Hepatocyte (in vitro differentiated cells): ENCODE measurements around the gene MAPKAP1. TPM values are rescaled to one million over a fixed set of nuclear protein-coding genes. Genes with fewer than 3 reads are reported as not detected.

Experiments used
- DNase-seq: peaks from one replicate; pipeline ENCODE4 v3.0.0-alpha.2; 2016; ENCODE audit warnings: low spot score
- H2AFZ ChIP-seq: fragments of 200-600 bp; sonication (generic); 2 replicates; pipeline ENCODE4 v1.6.0; 2016; ENCODE audit warnings: antibody characterized with exemption, mild to moderate bottlenecking
- H3K27ac ChIP-seq: fragments of 200-600 bp; sonication (generic); 2 replicates; pipeline ENCODE4 v1.5.1; 2016; ENCODE audit warnings: mild to moderate bottlenecking
- H3K27me3 ChIP-seq: fragments of 200-600 bp; sonication (generic); 2 replicates; pipeline ENCODE4 v1.6.1; 2016
- H3K36me3 ChIP-seq: fragments of 200-600 bp; sonication (generic); replicated peaks from 2 replicates; pipeline ENCODE4 v1.5.1; 2016; ENCODE audit warnings: low read depth; ENCODE audit not compliant: insufficient read depth
- H3K4me1 ChIP-seq: fragments of 200-600 bp; sonication (generic); 2 replicates; pipeline ENCODE4 v1.5.1; 2016; ENCODE audit warnings: mild to moderate bottlenecking, moderate library complexity; ENCODE audit not compliant: insufficient read depth
- H3K4me2 ChIP-seq: fragments of 200-600 bp; sonication (generic); 2 replicates; pipeline ENCODE4 v1.6.0; 2016
- H3K4me3 ChIP-seq: fragments of 200-600 bp; sonication (generic); 2 replicates; pipeline ENCODE4 v1.5.1; 2016; ENCODE audit warnings: mild to moderate bottlenecking
- H3K79me2 ChIP-seq: fragments of 200-600 bp; sonication (generic); 2 replicates; pipeline ENCODE4 v1.6.0; 2017; ENCODE audit warnings: mild to moderate bottlenecking
- H3K9me2 ChIP-seq: fragments of 200-600 bp; sonication (generic); replicated peaks from 2 replicates; pipeline ENCODE4 v1.6.0; 2017; ENCODE audit warnings: mild to moderate bottlenecking; ENCODE audit not compliant: insufficient read depth
- H3K9me3 ChIP-seq: fragments of 200-600 bp; sonication (generic); 2 replicates; pipeline ENCODE4 v1.5.1; 2016; ENCODE audit warnings: low read depth, mild to moderate bottlenecking
- H4K20me1 ChIP-seq: fragments of 200-600 bp; sonication (generic); 2 replicates; pipeline ENCODE4 v1.6.0; 2016; ENCODE audit warnings: mild to moderate bottlenecking; ENCODE audit not compliant: insufficient read depth, poor library complexity, severe bottlenecking
- WGBS: methylation state at CpG from one replicate; pipeline ENCODE4 v1.1.6; 2016; ENCODE audit warnings: low lambda C conversion rate; ENCODE audit errors: missing lambda C conversion rate; 5-methylcytosine and 5-hydroxymethylcytosine counted together
- polyA plus RNA-seq: library from polyadenylated mRNA; unstranded; fragments of >200 nt; fragmentation: Nextera tagmentation; extraction: Ambion mirVana; gene quantifications from 2 replicates; pipeline ENCODE4 v1.2.1, GENCODE V29; 2016
- small RNA-seq: library from RNA; depleted of rRNA; stranded (forward); fragments of <200 nt; gene quantifications from one replicate; pipeline ENCODE3, GENCODE V24; 2014
- total RNA-seq: library from RNA; depleted of rRNA; stranded (reverse); fragments of >200 nt; gene quantifications from 2 replicates; pipeline ENCODE4 v1.2.3, GENCODE V29; 2014
- TF ChIP-seq, protein P1 (sequence below): fragments of 200-600 bp; sonication (generic); IDR thresholded peaks from 2 replicates; pipeline ENCODE4 v1.5.1; 2016; ENCODE audit warnings: antibody characterized with exemption, mild to moderate bottlenecking; ENCODE audit not compliant: poor library complexity

MAPKAP1 gene
- total and polyA plus RNA-seq, 2 experiments from 2014 or later, result 74.5 to 79.4 TPM

DNA sequence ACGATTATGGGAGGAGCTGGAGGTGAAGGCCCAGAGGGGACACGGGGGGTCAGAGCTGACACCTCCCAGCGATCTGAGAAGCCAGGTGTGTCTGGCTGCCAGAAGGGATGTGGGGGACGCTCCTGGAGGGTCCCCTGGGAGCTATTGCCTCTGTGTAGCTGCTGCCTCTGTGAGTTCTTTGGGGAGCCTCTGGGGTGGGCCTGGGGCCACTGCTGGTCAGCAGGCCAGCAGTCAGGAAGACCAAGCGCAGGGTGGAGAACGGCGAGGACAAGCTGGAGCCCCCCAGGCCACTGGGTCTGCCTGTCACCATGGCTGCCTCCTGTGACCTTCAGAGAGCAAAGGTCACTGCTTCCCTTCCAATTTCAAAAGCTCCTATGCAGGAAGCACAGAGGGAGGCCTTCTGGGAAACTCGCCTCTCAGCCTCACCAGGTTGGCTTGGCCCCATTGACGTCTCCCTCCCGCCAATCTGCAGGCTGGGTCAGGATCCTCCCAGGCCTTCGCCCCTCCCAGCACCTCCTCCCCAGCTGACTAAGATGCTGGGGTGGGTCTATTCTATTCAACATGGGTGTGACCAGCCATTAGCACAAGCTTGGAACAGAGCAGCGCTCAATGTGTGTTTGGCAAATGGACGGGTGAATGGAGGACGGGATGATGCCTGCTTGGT is 319.0 kb downstream of the MAPKAP1 start:
- 94% methylated on average over 14 of the region's 14 CpGs for WGBS
- H3K36me3 ChIP-seq, result no peaks in the 10 kb centered on the region
- no peak overlapping the region for H2AFZ ChIP-seq
- H3K4me2 ChIP-seq, result no peak overlapping the region
- no peaks in the 10 kb centered on the region for H3K9me2 ChIP-seq
- H4K20me1 ChIP-seq, result no peaks in the 10 kb centered on the region
- H3K79me2 ChIP-seq, result no peaks in the 10 kb centered on the region
- DNase-seq, result no peak
- H3K9me3 ChIP-seq, result no peaks in the 10 kb centered on the region
- H3K4me3 ChIP-seq, result no peak overlapping the region
- H3K27me3 ChIP-seq, result no peaks in the 10 kb centered on the region
- H3K27ac ChIP-seq, result no peak overlapping the region
- TF ChIP-seq, protein P1, sequence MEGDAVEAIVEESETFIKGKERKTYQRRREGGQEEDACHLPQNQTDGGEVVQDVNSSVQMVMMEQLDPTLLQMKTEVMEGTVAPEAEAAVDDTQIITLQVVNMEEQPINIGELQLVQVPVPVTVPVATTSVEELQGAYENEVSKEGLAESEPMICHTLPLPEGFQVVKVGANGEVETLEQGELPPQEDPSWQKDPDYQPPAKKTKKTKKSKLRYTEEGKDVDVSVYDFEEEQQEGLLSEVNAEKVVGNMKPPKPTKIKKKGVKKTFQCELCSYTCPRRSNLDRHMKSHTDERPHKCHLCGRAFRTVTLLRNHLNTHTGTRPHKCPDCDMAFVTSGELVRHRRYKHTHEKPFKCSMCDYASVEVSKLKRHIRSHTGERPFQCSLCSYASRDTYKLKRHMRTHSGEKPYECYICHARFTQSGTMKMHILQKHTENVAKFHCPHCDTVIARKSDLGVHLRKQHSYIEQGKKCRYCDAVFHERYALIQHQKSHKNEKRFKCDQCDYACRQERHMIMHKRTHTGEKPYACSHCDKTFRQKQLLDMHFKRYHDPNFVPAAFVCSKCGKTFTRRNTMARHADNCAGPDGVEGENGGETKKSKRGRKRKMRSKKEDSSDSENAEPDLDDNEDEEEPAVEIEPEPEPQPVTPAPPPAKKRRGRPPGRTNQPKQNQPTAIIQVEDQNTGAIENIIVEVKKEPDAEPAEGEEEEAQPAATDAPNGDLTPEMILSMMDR, result no peak
- no peaks in the 10 kb centered on the region for H3K4me1 ChIP-seq

Small RNA genes within 50 kb of the gene (small RNA-seq; reads per million reads assigned to genes)
- not detected for gene RF00017

Other genes starting within 250 kb of the MAPKAP1 start
- gene PBX3, start 40.2 kb upstream of the MAPKAP1 start, total RNA-seq, result 21.6 and 23.3 TPM in 2 replicates
- 14.8 and 15.9 TPM in 2 replicates for gene PBX3, start 40.2 kb upstream of the MAPKAP1 start, polyA plus RNA-seq